Measurements from ENCODE around the gene DAZAP2. TPM values are rescaled to one million over a fixed set of nuclear protein-coding genes. Genes with fewer than 3 reads are reported as not detected.

The DAZAP2 gene
- total and polyA plus RNA-seq, 4 donors, result 66.0 to 218 (median 135) TPM

DNA sequence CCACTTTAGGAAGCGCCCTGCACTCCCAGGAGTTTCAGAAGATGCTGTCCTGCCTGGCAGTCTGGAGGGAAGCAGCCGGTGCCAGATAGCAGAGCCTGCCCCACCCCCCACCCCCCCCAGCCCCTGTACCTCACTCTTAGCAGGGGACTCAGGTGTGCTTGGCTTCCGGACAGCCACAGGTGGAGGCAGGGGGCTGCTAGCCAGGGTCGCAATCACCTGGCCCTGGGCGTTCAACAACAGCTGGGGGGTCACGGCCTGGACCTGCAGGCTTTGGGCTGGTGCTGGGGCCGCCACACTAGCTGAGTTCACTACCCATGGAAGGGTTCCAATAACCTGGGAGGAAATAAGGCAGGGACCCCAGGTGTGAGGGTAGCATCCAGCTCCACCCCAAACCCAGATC lies 42.8 kb upstream of the DAZAP2 start (continued):
- TF ChIP-seq, protein P1, sequence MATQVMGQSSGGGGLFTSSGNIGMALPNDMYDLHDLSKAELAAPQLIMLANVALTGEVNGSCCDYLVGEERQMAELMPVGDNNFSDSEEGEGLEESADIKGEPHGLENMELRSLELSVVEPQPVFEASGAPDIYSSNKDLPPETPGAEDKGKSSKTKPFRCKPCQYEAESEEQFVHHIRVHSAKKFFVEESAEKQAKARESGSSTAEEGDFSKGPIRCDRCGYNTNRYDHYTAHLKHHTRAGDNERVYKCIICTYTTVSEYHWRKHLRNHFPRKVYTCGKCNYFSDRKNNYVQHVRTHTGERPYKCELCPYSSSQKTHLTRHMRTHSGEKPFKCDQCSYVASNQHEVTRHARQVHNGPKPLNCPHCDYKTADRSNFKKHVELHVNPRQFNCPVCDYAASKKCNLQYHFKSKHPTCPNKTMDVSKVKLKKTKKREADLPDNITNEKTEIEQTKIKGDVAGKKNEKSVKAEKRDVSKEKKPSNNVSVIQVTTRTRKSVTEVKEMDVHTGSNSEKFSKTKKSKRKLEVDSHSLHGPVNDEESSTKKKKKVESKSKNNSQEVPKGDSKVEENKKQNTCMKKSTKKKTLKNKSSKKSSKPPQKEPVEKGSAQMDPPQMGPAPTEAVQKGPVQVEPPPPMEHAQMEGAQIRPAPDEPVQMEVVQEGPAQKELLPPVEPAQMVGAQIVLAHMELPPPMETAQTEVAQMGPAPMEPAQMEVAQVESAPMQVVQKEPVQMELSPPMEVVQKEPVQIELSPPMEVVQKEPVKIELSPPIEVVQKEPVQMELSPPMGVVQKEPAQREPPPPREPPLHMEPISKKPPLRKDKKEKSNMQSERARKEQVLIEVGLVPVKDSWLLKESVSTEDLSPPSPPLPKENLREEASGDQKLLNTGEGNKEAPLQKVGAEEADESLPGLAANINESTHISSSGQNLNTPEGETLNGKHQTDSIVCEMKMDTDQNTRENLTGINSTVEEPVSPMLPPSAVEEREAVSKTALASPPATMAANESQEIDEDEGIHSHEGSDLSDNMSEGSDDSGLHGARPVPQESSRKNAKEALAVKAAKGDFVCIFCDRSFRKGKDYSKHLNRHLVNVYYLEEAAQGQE (IDR thresholded peaks at IDR 0.05), result no peak
- no peak for TF ChIP-seq FOXA1 (IDR thresholded peaks at IDR 0.05)
- no peak for TF ChIP-seq TAF1 (conservative IDR thresholded peaks at IDR 0.05)

DNA sequence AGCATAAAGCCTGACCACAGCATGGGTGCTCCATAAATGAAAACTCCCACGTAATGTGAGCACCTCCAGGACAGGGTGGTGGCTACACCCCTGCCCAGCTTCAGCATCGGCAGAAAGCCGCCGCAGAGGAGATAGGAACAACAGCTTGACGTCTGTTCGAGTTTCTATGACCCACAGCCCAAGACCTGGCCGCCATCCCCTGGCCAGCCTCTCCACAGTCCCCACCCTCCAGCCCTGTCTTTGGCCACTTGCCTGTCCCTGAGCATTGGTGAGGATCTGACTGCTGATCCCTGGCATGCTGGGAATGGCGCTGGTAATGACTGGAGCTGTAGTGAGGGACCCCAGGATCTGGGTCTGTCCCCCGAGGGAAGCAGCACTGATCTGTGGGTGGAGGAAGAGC lies 42.1 kb upstream of the DAZAP2 start:
- Histone ChIP-seq H3K9me3 (ENCODE audit: control insufficient read depth in 4 of 4, low read length in 3 of 4) (no peaks in the 10 kb centered on the region), H3K27ac (ENCODE audit: low read depth in 1 of 2, low read length in 2 of 2) (no peak overlapping the region), H3K36me3 (ENCODE audit: control insufficient read depth in 4 of 4, insufficient read depth in 3 of 4, low read depth in 1 of 4, low read length in 3 of 4) (no peaks in the 10 kb centered on the region), H3K4me3 (ENCODE audit: low read depth in 1 of 3, low read length in 3 of 3) (no peak overlapping the region), H3K9ac (ENCODE audit: low read depth in 1 of 2, low read length in 2 of 2) (no peak overlapping the region), H3K27me3 (ENCODE audit: control insufficient read depth in 4 of 4, insufficient read depth in 4 of 4, low read length in 3 of 4) (no peaks in the 10 kb centered on the region), H3K4me1 (ENCODE audit: control insufficient read depth in 4 of 4, insufficient read depth in 4 of 4, low read length in 3 of 4) (peaks cover 0 to 2% (median 0%) of the 10 kb centered on the region in 4 donors)
- 94% methylated on average over 9 of the region's 9 CpGs for WGBS
- no peak for DNase-seq (ENCODE audit: low spot score)
- TF ChIP-seq, protein P2, sequence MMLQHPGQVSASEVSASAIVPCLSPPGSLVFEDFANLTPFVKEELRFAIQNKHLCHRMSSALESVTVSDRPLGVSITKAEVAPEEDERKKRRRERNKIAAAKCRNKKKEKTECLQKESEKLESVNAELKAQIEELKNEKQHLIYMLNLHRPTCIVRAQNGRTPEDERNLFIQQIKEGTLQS (IDR thresholded peaks at IDR 0.05), result no peak
- TF ChIP-seq FOXA1 (IDR thresholded peaks at IDR 0.05), result no peak

DNA sequence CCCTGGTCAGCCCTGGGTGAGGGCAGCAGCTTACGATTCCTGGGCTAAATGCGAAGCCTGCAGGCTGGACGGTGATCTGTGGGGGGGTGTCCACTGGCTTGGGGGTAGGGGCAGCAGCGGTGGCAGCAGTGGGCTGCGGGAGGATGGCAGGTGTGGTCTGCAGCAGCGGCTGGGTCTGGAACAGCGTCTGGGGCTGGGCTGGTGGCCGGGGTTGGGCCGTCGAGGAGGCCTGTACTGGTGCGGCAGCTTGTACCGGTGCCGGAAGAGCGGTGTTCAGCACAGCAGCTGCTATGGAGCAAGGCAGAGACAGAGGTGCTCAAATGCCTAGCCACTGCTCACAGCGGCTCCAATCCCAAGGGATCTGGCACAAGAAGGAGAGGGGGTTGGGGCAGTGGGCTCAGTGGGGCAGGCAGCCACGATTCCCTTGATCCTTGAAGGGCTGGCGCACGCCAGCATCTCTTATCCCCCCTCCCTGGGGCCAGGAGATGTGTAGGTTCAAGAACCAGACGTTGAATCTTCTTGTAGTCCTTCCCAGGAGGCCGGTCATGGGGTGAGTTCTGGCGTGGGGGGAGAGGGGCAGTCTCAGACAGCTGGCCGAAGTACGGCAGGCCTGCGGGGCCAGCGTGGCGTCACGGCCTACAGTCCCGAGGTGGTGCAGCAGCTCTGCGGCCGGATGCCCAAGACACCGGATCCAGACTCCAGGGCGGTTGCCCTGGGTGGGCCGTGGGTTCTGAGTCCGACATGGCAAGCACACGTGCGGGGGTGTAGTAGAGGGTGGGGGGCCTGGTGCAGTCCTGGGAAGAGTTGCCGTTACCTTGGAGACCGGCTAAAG lies 40.7 kb upstream of the DAZAP2 start:
- Histone ChIP-seq H3K4me1 (ENCODE audit: control insufficient read depth in 4 of 4, insufficient read depth in 4 of 4, low read length in 3 of 4) (peaks cover 0 to 2% (median 0%) of the 10 kb centered on the region in 4 donors), H3K9me3 (ENCODE audit: control insufficient read depth in 4 of 4, low read length in 3 of 4) (no peaks in the 10 kb centered on the region), H3K27ac (ENCODE audit: low read depth in 1 of 2, low read length in 2 of 2) (no peak overlapping the region), H3K4me3 (ENCODE audit: low read depth in 1 of 3, low read length in 3 of 3) (no peak overlapping the region), H3K27me3 (ENCODE audit: control insufficient read depth in 4 of 4, insufficient read depth in 4 of 4, low read length in 3 of 4) (no peaks in the 10 kb centered on the region), H3K9ac (ENCODE audit: low read depth in 1 of 2, low read length in 2 of 2) (no peak overlapping the region), H3K36me3 (ENCODE audit: control insufficient read depth in 4 of 4, insufficient read depth in 3 of 4, low read depth in 1 of 4, low read length in 3 of 4) (no peaks in the 10 kb centered on the region)
- no peak for DNase-seq (ENCODE audit: low spot score)
- WGBS, result 98% methylated on average over 38 of the region's 38 CpGs
- no peak for TF ChIP-seq TAF1 (conservative IDR thresholded peaks at IDR 0.05)
- no peak for TF ChIP-seq SP1 (IDR thresholded peaks at IDR 0.05)
- TF ChIP-seq, protein P2 (IDR thresholded peaks at IDR 0.05), result no peak
- TF ChIP-seq NR2F2 (IDR thresholded peaks at IDR 0.05), result no peak
- no peak for TF ChIP-seq RXRA (IDR thresholded peaks at IDR 0.05)
- no peak for TF ChIP-seq EGR1 (IDR thresholded peaks at IDR 0.05; ENCODE audit: low read depth in 2 of 2)
- TF ChIP-seq, protein P3, sequence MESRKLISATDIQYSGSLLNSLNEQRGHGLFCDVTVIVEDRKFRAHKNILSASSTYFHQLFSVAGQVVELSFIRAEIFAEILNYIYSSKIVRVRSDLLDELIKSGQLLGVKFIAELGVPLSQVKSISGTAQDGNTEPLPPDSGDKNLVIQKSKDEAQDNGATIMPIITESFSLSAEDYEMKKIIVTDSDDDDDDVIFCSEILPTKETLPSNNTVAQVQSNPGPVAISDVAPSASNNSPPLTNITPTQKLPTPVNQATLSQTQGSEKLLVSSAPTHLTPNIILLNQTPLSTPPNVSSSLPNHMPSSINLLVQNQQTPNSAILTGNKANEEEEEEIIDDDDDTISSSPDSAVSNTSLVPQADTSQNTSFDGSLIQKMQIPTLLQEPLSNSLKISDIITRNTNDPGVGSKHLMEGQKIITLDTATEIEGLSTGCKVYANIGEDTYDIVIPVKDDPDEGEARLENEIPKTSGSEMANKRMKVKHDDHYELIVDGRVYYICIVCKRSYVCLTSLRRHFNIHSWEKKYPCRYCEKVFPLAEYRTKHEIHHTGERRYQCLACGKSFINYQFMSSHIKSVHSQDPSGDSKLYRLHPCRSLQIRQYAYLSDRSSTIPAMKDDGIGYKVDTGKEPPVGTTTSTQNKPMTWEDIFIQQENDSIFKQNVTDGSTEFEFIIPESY (IDR thresholded peaks at IDR 0.05), result no peak
- TF ChIP-seq, protein P4, sequence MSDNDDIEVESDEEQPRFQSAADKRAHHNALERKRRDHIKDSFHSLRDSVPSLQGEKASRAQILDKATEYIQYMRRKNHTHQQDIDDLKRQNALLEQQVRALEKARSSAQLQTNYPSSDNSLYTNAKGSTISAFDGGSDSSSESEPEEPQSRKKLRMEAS (IDR thresholded peaks at IDR 0.05), result no peak
- TF ChIP-seq YY1 (IDR thresholded peaks at IDR 0.05), result no peak
- TF ChIP-seq, protein P5, sequence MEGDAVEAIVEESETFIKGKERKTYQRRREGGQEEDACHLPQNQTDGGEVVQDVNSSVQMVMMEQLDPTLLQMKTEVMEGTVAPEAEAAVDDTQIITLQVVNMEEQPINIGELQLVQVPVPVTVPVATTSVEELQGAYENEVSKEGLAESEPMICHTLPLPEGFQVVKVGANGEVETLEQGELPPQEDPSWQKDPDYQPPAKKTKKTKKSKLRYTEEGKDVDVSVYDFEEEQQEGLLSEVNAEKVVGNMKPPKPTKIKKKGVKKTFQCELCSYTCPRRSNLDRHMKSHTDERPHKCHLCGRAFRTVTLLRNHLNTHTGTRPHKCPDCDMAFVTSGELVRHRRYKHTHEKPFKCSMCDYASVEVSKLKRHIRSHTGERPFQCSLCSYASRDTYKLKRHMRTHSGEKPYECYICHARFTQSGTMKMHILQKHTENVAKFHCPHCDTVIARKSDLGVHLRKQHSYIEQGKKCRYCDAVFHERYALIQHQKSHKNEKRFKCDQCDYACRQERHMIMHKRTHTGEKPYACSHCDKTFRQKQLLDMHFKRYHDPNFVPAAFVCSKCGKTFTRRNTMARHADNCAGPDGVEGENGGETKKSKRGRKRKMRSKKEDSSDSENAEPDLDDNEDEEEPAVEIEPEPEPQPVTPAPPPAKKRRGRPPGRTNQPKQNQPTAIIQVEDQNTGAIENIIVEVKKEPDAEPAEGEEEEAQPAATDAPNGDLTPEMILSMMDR (IDR thresholded peaks at IDR 0.05; ENCODE audit: low read depth, low read length, missing input control), result no peak
